Chondrocyte (in vitro differentiated cells): ENCODE measurements around the gene PP2D1. TPM values are rescaled to one million over a fixed set of nuclear protein-coding genes. Genes with fewer than 3 reads are reported as not detected.

Experiments used
- DNase-seq: peaks from one replicate; pipeline ENCODE4 v3.0.0; 2021; ENCODE audit warnings: mixed read lengths, low spot score
- H3K27ac Mint-ChIP-seq: one replicate; pipeline ENCODE4 v1.8.0; 2021; ENCODE audit warnings: mild to moderate bottlenecking, moderate library complexity, mixed read lengths; ENCODE audit not compliant: unreplicated experiment
- H3K27me3 Mint-ChIP-seq: 2 replicates; pipeline ENCODE4 v1.8.0; 2021; ENCODE audit warnings: low read depth, mixed read lengths
- H3K36me3 Mint-ChIP-seq: 2 replicates; pipeline ENCODE4 v1.8.0; 2021; ENCODE audit warnings: low read depth, mixed read lengths
- H3K4me1 Mint-ChIP-seq: 2 replicates; pipeline ENCODE4 v1.8.0; 2021; ENCODE audit warnings: low read depth, mild to moderate bottlenecking, mixed read lengths
- H3K4me3 Mint-ChIP-seq: one replicate; pipeline ENCODE4 v1.8.0; 2021; ENCODE audit warnings: mild to moderate bottlenecking, moderate library complexity, mixed read lengths; ENCODE audit not compliant: unreplicated experiment
- H3K9me3 Mint-ChIP-seq: 2 replicates; pipeline ENCODE4 v1.8.0; 2021; ENCODE audit warnings: low read depth, mixed read lengths
- CTCF ChIP-seq: fragments of 200-600 bp; sonication (generic); IDR thresholded peaks from 2 replicates; pipeline ENCODE4 v1.5.0; 2021; ENCODE audit warnings: antibody characterized with exemption, mild to moderate bottlenecking, moderate library complexity
- total RNA-seq: library from RNA; stranded (reverse); gene quantifications from 3 replicates; pipeline ENCODE4 v1.2.1, GENCODE V29; 2021

The PP2D1 gene
- total RNA-seq, 1 donor from 2014 or later, result not detected

GRCh38 chr3:20055842-20056241, 43.8 kb upstream of the PP2D1 start:
- Mint-ChIP-seq H3K4me1 (peaks cover under 1% of the 10 kb centered on the region), H3K9me3 (no peaks in the 10 kb centered on the region), H3K27me3 (no peaks in the 10 kb centered on the region), H3K27ac (no peak overlapping the region), H3K36me3 (no peaks in the 10 kb centered on the region), H3K4me3 (no peak overlapping the region)
- no peak for DNase-seq
- TF ChIP-seq CTCF, result no peak

GRCh38 chr3:20055020-20055775, 43.1 kb upstream of the PP2D1 start:
- Mint-ChIP-seq H3K27ac (no peak overlapping the region), H3K9me3 (no peaks in the 10 kb centered on the region), H3K27me3 (no peaks in the 10 kb centered on the region), H3K36me3 (no peaks in the 10 kb centered on the region), H3K4me3 (no peak overlapping the region), H3K4me1 (no peaks in the 10 kb centered on the region)
- no peak for DNase-seq
- no peak for TF ChIP-seq CTCF

GRCh38 chr3:20054549-20054987, 42.5 kb upstream of the PP2D1 start:
- no peaks in the 10 kb centered on the region for H3K36me3 Mint-ChIP-seq
- no peak overlapping the region for H3K4me3 Mint-ChIP-seq
- no peak overlapping the region for H3K27ac Mint-ChIP-seq
- no peaks in the 10 kb centered on the region for H3K4me1 Mint-ChIP-seq
- no peaks in the 10 kb centered on the region for H3K27me3 Mint-ChIP-seq
- H3K9me3 Mint-ChIP-seq, result no peaks in the 10 kb centered on the region
- no peak for TF ChIP-seq CTCF
- no peak for DNase-seq

- Mint-ChIP-seq H3K9me3 (no peaks in the 10 kb centered on the region), H3K36me3 (no peaks in the 10 kb centered on the region), H3K4me3 (no peak overlapping the region), H3K27ac (no peak overlapping the region), H3K4me1 (peaks cover 2% of the 10 kb centered on the region), H3K27me3 (no peaks in the 10 kb centered on the region)
- TF ChIP-seq CTCF, result no peak
- DNase-seq, result no peak
These were observed 40.8 kb upstream of the PP2D1 start for GRCh38 chr3:20052851-20053250.

- Mint-ChIP-seq H3K4me1 (peaks cover 4% of the 10 kb centered on the region), H3K27ac (no peak overlapping the region), H3K4me3 (no peak overlapping the region), H3K9me3 (no peaks in the 10 kb centered on the region), H3K27me3 (no peaks in the 10 kb centered on the region), H3K36me3 (no peaks in the 10 kb centered on the region)
- no peak for DNase-seq
- no peak for TF ChIP-seq CTCF
These were observed 39.2 kb upstream of the PP2D1 start for GRCh38 chr3:20051123-20051806.
